Osteocyte (in vitro differentiated cells): ENCODE results near the gene SH3GL3. TPM values are rescaled to one million over a fixed set of nuclear protein-coding genes. Genes with fewer than 3 reads are reported as not detected.

Source experiments
- DNase-seq: peaks from one replicate; pipeline ENCODE4 v3.0.0; 2021; ENCODE audit warnings: mixed read lengths; ENCODE audit not compliant: unreplicated experiment; ENCODE audit errors: extremely low spot score
- H3K27ac Mint-ChIP-seq: one replicate; pipeline ENCODE4 v1.8.0; 2021; ENCODE audit warnings: mild to moderate bottlenecking, mixed read lengths; ENCODE audit not compliant: unreplicated experiment
- H3K27me3 Mint-ChIP-seq: one replicate; pipeline ENCODE4 v1.8.0; 2021; ENCODE audit warnings: mixed read lengths; ENCODE audit not compliant: unreplicated experiment
- H3K36me3 Mint-ChIP-seq: one replicate; pipeline ENCODE4 v1.8.0; 2021; ENCODE audit warnings: mixed read lengths; ENCODE audit not compliant: unreplicated experiment
- H3K4me1 Mint-ChIP-seq: one replicate; pipeline ENCODE4 v1.8.0; 2021; ENCODE audit warnings: mixed read lengths; ENCODE audit not compliant: unreplicated experiment
- H3K4me3 Mint-ChIP-seq: one replicate; pipeline ENCODE4 v1.8.0; 2021; ENCODE audit warnings: mild to moderate bottlenecking, moderate library complexity, mixed read lengths; ENCODE audit not compliant: unreplicated experiment
- H3K9me3 Mint-ChIP-seq: one replicate; pipeline ENCODE4 v1.8.0; 2021; ENCODE audit warnings: mixed read lengths; ENCODE audit not compliant: unreplicated experiment
- CTCF ChIP-seq: fragments of 200-600 bp; sonication (generic); IDR thresholded peaks from 2 replicates; pipeline ENCODE4 v1.5.0; 2021; ENCODE audit warnings: antibody characterized with exemption, mild to moderate bottlenecking, moderate library complexity
- total RNA-seq: library from RNA; stranded (reverse); gene quantifications from 2 replicates; pipeline ENCODE4 v1.2.1, GENCODE V29; 2021

SH3GL3 gene
- total RNA-seq, 1 donor from 2014 or later = not detected

GRCh38 chr15:83476066-83476465 lies 28.9 kb downstream of the SH3GL3 start:
- DNase-seq = no peak
- Mint-ChIP-seq H3K27ac (no peak overlapping the region), H3K9me3 (peaks cover 8% of the 10 kb centered on the region), H3K27me3 (peaks cover 2% of the 10 kb centered on the region), H3K4me1 (no peaks in the 10 kb centered on the region), H3K36me3 (no peaks in the 10 kb centered on the region), H3K4me3 (no peak overlapping the region)
- TF ChIP-seq CTCF = no peak

DNA sequence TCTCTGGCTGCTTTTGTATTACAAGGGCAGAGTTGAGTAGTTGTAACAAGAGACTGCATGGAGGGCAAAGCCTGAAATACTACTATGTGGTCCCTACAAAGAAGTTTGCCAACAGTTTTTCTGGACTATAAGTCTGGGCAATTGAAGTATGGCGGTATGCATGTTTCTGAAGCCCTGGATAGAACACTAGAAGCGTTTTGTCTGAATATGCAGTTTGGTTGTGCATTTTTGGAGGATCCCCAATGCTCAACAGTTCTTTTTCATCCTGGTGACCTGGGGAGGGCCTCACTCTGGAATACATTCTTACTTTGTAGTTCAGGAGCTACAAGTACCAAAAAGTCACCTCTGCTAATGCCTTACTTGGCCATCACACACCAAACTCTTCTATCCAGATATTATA lies 29.6 kb downstream of the SH3GL3 start:
- no peak overlapping the region for H3K27ac Mint-ChIP-seq
- peaks cover 2% of the 10 kb centered on the region for H3K27me3 Mint-ChIP-seq
- DNase-seq = no peak
- no peak overlapping the region for H3K4me3 Mint-ChIP-seq
- H3K9me3 Mint-ChIP-seq = peaks cover 8% of the 10 kb centered on the region
- TF ChIP-seq CTCF = no peak
- H3K36me3 Mint-ChIP-seq = no peaks in the 10 kb centered on the region
- H3K4me1 Mint-ChIP-seq = no peaks in the 10 kb centered on the region

DNA sequence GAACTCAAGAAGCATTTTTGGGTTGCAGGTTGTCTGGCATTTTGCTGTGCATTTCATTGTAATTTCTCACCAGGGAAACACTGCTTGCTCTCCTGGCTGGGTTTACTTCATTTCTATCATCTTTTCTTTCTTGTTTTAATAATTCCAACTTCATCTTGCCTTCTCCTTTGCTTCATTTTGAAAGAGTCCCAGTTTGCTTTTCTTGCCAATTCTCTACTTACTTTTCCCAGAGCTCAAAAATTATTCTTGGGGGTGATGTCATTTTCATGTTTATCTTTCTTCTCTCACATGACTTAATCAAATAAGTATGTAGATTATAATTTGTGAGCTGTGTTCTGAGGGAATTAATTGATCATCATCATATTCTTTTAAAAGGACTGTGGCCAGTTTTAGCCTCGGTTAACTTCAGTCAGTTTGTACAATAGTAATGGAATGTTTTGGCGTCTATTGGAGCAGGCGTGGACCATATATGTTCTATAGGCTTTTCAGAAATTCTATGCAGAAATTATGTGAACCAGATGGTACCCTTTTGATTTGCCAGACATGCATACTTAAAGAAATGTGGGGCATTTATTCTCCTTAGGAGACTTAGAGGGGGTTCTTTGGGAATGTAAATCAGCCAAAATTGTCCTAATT lies 30.1 kb downstream of the SH3GL3 start:
- peaks cover 5% of the 10 kb centered on the region for H3K9me3 Mint-ChIP-seq
- TF ChIP-seq CTCF = no peak
- no peaks in the 10 kb centered on the region for H3K4me1 Mint-ChIP-seq
- no peaks in the 10 kb centered on the region for H3K36me3 Mint-ChIP-seq
- no peak overlapping the region for H3K4me3 Mint-ChIP-seq
- H3K27me3 Mint-ChIP-seq = no peaks in the 10 kb centered on the region
- no peak for DNase-seq
- no peak overlapping the region for H3K27ac Mint-ChIP-seq

GRCh38 chr15:83477808-83478537 lies 30.8 kb downstream of the SH3GL3 start:
- Mint-ChIP-seq H3K27ac (no peak overlapping the region), H3K36me3 (no peaks in the 10 kb centered on the region), H3K4me1 (no peaks in the 10 kb centered on the region), H3K9me3 (peaks cover 2% of the 10 kb centered on the region), H3K27me3 (no peaks in the 10 kb centered on the region), H3K4me3 (no peak overlapping the region)
- DNase-seq = no peak
- TF ChIP-seq CTCF = no peak

GRCh38 chr15:83483612-83484011 lies 36.5 kb downstream of the SH3GL3 start:
- H3K9me3 Mint-ChIP-seq = peaks cover 20% of the 10 kb centered on the region
- no peak overlapping the region for H3K27ac Mint-ChIP-seq
- H3K36me3 Mint-ChIP-seq = no peaks in the 10 kb centered on the region
- no peak overlapping the region for H3K4me3 Mint-ChIP-seq
- no peaks in the 10 kb centered on the region for H3K27me3 Mint-ChIP-seq
- no peak for DNase-seq
- TF ChIP-seq CTCF = no peak
- no peaks in the 10 kb centered on the region for H3K4me1 Mint-ChIP-seq
